Stimulated activated CD4-positive, alpha-beta T cell treated with anti-CD3 and anti-CD28 coated beads, Interleukin-1b, Interleukin-23, amount 100 ng/mL, for 4 hours (primary cell): ENCODE data around the gene TTL.
"Not testable (repeated sequence)": the region's sequence is repeated elsewhere in the genome, so short reads cannot be mapped to it uniquely, and the experiment has no call there.

Experiments
- DNase-seq, 2 donors: peaks; one replicate each; pipeline ENCODE4 v3.0.0-alpha.2; 2020; ENCODE audit warnings: low read depth in 2 of 2

TTL gene

DNA sequence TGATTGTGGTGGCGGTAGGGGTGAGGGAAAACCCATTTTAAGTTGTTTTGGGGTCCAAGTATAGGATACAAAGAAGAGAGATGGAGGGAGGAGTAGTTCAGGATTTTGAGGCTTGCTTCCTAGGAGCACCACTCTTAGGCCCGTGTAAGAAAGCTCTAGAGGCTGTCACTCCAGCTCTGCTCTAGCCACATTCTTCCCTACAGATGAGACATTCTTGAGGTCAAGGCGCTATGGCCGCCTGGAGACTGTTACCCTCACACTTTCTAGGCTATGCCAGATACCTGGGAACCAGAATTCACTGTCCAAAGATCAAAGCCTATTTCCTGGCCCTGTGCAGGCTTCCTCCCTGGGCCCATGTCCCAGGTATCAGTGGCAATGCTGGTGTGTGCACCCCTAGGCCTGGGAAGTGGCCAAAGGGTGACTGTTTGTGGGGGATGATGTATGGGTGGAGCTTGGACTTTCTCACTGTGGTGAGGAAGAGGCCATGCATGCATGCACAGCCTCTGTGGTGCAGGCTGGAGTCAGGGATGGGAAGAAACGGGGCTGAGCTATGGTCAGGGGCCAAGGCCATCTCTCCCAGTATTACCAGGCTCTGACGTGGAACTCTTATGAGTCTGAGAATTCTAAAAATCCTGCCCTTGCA lies 7.0 kb upstream of the TTL start:
- no peak for DNase-seq

- DNase-seq, result no peak
These were observed 5.5 kb upstream of the TTL start for GRCh38 chr2:112476434-112476833.

DNA sequence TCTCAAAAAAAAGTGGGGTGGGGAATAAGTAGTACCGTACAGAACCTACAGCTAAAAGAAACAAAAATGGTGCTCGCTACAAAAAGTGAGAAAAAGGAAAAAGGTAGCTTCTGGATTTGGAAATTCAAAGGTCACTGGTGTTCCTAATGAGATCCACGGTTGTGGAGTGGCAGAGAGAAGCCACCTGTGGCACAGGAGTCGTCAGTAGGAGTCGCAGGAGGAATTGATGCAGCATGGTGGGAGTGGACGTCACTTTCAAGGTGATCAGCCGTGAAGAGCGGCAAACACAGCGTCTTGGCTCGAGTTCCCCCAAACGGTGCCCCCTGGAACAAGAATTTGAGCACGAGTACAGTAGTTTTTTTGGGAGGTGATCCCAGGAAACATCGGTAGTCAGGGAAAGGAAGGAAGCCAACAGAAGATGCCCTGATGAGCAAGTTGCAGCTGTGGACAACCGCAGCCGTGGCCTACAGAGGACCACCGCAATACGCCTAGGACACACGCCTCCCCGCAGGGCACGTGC lies 1.4 kb upstream of the TTL start:
- peak in 1 of 2 donors; percentile 9 for DNase-seq

GRCh38 chr2:112481050-112481527 lies 867 bp upstream of the TTL start:
- peak; percentile 66 to 75 for DNase-seq

GRCh38 chr2:112482309-112483041 lies 519 bp downstream of the TTL start:
- peak; percentile 11 to 17 for DNase-seq

GRCh38 chr2:112483042-112483473 lies 1.1 kb downstream of the TTL start:
- no peak for DNase-seq

DNA sequence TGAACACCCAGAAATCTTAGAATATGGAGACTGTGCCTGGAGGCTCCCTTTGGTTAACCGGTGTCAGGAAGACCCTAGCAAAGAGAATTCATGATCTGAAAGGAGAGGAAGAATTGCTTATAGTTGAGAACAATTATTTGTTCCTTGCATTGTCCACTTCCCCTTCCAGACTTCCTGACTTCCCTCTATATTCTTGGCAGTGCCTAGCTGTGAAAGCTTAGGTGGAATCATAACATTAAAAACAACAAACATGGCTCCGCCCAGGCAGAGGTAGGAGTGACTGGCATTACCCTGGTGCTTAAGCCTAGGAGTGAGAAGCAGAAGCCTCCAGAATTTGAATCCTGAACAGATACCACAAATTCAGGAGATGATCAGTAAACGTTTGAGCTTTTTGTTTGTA lies 1.9 kb downstream of the TTL start:
- no peak for DNase-seq

GRCh38 chr2:112485849-112486248 lies 3.9 kb downstream of the TTL start:
- DNase-seq, result no peak

GRCh38 chr2:112486895-112487294 lies 4.9 kb downstream of the TTL start:
- no peak for DNase-seq

DNA sequence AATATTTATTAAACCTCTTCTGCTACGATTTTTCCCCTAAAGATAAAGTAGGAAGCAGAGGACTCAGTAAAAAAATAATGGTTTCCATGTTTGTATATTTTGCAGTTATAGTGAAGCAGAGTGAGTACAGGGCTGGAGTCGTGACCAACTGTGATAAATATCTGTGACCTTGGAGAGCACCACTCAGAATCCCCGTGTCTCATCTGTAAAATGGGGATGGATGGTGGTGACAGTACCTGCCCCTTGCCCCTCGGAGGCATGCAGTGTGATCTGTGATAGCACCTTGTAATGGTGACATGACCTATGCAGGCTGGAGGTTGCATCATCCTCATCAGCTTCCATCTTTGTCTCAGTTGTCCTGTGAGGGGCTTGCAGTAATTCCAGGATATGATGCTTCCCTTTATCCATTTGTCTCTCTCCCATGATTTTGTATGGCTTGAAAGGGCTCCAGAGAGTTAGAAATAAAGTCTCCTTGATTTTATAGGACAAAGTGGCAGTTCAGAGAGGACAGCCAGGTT lies 5.5 kb downstream of the TTL start:
- DNase-seq, result no peak

- DNase-seq, result no peak
These were observed 6.2 kb downstream of the TTL start for GRCh38 chr2:112488201-112488600.

DNA sequence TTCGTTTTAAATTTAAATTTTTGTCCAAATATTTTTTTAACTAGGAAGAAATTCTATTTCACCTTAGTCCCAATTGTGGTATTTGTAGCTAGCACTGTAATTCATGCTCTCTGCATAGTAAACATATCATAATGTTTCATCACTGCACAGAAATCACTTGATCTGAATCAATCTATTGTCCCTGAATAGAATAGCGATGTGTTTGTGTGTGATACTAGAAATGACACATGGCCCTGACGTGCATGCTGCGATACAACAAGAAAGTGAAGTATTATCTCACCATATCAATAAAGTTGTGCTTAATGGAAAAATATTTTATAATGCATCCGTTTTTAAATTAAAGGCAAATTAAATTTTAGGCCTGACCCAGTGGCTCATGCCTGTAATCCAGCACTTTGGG lies 10.0 kb downstream of the TTL start:
- DNase-seq, result no peak

GRCh38 chr2:112493048-112493447 lies 11.1 kb downstream of the TTL start:
- DNase-seq, result no peak

DNA sequence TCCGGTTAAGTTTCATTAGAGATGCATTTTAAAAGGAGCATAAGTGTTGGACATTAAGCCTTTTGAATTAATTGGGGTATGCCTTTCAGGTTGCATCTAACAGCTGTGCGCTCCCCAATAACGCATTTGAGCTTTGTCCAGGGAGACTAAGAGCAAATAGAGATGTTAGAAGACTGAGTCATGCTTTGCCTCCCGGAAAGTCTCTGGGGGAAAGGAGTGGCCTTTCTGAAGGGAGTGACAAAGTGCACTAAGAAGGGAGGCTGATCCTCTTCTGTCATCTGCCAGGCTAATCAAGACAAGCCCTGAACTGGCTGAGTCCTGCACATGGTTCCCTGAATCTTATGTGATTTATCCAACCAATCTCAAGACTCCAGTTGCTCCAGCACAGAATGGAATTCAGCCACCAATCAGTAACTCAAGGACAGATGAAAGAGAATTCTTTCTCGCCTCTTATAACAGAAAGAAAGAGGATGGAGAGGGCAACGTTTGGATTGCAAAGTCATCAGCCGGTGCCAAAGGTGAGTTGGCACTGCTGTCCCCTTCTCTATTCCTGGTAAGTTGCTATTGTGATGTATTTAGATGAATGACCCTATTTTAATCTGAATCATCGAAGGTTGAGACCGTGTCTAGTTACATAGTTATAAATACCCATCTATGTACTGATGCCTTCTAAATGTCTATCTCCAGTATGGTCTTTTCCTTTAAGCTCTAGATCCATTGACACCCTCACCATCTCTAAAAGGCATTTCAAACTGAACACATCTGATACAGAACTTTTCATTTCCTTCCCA lies 12.1 kb downstream of the TTL start:
- no peak for DNase-seq

DNA sequence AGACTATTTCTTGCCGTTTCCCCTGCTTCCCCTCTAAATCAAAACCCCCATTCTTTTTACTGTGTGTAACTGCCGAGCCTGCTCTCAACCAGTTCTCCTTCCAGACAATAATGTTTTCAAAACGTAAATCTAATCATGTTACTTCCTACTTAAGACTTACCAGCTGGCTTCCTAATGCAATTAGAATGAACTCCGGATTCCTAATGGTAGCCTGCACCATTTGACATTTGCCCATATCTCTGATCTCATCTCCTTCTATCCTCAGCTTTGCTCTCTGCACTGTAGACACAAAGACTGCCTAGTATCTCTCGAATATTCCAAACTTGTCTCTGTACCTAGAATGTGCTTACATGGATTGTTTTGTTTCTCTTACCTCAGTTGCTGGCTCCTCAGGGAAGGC lies 12.9 kb downstream of the TTL start:
- DNase-seq, result no peak

GRCh38 chr2:112495878-112496277 lies 13.9 kb downstream of the TTL start:
- not testable (repeated sequence) for DNase-seq

DNA sequence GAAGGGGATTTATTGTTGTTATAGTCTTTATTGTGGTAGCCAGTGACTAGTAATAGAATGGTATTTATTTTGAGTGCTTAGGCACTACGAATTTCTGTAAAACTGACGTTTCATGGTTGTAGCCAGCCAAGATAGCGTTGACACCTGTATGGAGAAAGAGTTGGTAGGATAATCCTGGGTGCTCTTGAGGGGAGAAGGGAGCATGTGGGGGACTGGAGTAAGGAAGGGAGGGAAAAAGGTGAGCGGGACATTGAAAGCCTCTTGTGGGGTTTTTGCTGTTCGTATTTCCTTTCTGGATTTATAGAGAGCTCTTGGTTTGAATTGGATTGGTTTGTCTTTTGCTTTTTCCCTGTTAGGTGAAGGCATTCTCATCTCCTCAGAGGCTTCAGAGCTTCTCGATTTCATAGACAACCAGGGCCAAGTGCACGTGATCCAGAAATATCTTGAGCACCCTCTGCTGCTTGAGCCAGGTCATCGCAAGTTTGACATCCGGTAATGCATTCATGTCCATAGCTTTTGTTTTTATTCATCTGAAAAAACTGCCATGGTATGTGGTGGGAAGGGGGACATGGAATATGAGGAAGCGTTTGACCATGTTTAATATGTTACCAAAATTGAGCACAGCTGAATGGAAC lies 19.0 kb downstream of the TTL start:
- DNase-seq, result peak; percentile 16

DNA sequence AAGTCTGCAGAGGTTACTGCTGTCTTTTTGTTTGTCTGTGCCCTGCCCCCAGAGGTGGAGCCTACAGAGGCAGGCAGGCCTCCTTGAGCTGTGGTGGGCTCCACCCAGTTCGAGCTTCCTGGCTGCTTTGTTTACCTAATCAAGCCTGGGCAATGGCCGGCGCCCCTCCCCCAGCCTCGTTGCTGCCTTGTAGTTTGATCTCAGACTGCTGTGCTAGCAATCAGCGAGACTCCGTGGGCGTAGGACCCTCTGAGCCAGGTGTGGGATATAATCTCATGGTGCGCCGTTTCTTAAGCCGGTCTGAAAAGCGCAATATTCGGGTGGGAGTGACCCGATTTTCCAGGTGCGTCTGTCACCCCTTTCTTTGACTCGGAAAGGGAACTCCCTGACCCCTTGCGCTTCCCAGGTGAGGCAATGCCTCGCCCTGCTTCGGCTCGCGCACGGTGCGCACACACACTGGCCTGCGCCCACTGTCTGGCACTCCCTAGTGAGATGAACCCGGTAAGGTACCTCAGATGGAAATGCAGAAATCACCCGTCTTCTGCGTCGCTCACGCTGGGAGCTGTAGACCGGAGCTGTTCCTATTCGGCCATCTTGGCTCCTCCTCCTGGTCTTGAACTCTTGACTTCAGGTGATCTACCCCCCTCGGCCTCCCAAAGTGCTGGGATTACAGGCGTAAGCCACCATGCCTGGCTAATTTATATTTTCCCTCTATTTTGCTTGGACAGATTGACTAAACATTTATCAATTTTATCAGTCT lies 27.5 kb downstream of the TTL start:
- not testable (repeated sequence) for DNase-seq

- no peak for DNase-seq
These were observed 34.8 kb downstream of the TTL start for GRCh38 chr2:112516801-112517200.

DNA sequence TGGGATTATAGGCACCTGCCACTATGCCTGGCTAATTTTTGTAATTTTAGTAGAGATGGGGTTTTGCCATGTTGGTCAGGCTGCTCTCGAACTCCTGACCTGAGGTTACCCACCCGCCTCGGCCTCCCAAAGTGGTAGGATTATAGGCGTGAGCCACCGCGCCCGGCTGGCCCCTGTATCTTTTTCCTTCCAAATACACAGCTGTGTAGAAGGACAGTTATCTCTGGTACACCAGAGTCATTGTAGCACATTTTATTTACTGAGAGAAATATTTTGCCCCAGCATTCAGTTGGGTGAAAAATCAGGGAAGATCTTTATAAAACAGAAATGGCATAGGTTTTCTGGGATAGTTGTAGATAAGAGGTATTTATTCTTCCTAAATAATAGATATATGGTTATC lies 36.9 kb downstream of the TTL start:
- no peak for DNase-seq

- no peak for DNase-seq
These were observed 37.5 kb downstream of the TTL start for GRCh38 chr2:112519506-112519905.
